SK-N-SH (cell line): ENCODE measurements around the gene RFPL3. TPM values are rescaled to one million over a fixed set of nuclear protein-coding genes. Genes with fewer than 3 reads are reported as not detected.

Source experiments
- CTCF ChIA-PET: fragments of 300-600, 350-600 bp; formaldehyde crosslinking; extraction: SDS; loops from one replicate; lab custom pipeline; 2021; lab: Yijun Ruan, JAX
- POLR2A ChIA-PET: fragments of 350-600 bp; sonication (Branson Sonifier 250); formaldehyde crosslinking; extraction: SDS; loops from one replicate; lab custom pipeline; 2020; ENCODE audit warnings: antibody characterized with exemption, inconsistent platforms; lab: Yijun Ruan, JAX
- DNase-seq: peaks from one replicate; pipeline ENCODE4 v3.0.0; 2012
- H2AFZ ChIP-seq: fragments of 200-600 bp; sonication (generic); 2 replicates; pipeline ENCODE4 v1.8.1; 2016; ENCODE audit warnings: antibody characterized with exemption, mild to moderate bottlenecking, low read depth
- H3F3A ChIP-seq: fragments of 200-600 bp; sonication (generic); replicated peaks from 2 replicates; pipeline ENCODE3; 2016; ENCODE audit warnings: antibody characterized with exemption, mild to moderate bottlenecking; ENCODE audit not compliant: insufficient read depth
- H3K27ac ChIP-seq, 2 experiments: fragments of 200-500 bp in 1 of 2; fragments of 200-600 bp in 1 of 2; sonication (Bioruptor generic) in 1 of 2; sonication (generic), shearing (Covaris generic) in 1 of 2; 2 replicates each; pipeline versions ENCODE4 v1.5.1 to v1.6.1; 2014 to 2016; ENCODE audit warnings: low read depth in 2 of 2, inconsistent platforms in 1 of 2, low read length in 1 of 2, mild to moderate bottlenecking in 1 of 2, mixed read lengths in 1 of 2
- H3K27me3 ChIP-seq: fragments of 200-600 bp; sonication (generic), shearing (Covaris generic); 2 replicates; pipeline ENCODE4 v1.6.1; 2016; ENCODE audit warnings: mixed run types; ENCODE audit not compliant: insufficient read depth
- H3K36me3 ChIP-seq, 2 experiments: fragments of 200-500 bp in 1 of 2; fragments of 200-600 bp in 1 of 2; sonication (Bioruptor generic) in 1 of 2; sonication (generic) in 1 of 2; replicated peaks in 1 of 2; 2 replicates each; pipeline versions ENCODE3 to v1.5.1; 2014 to 2016; ENCODE audit warnings: low read length in 1 of 2, mild to moderate bottlenecking in 1 of 2; ENCODE audit not compliant: insufficient read depth in 2 of 2, control insufficient read depth in 1 of 2
- H3K4me1 ChIP-seq, 2 experiments: fragments of 200-500 bp in 1 of 2; fragments of 200-600 bp in 1 of 2; sonication (Bioruptor generic) in 1 of 2; sonication (generic), shearing (Covaris generic) in 1 of 2; 2 replicates each; pipeline versions ENCODE4 v1.5.1 to v1.6.1; 2014 to 2016; ENCODE audit warnings: low read depth in 1 of 2, low read length in 1 of 2, mixed run types in 1 of 2; ENCODE audit not compliant: insufficient read depth in 2 of 2, control insufficient read depth in 1 of 2
- H3K4me2 ChIP-seq: fragments of 200-600 bp; sonication (generic), shearing (Covaris generic); 2 replicates; pipeline ENCODE4 v1.6.1; 2017; ENCODE audit warnings: mixed run types
- H3K4me3 ChIP-seq, 2 experiments: fragments of 200-500 bp in 1 of 2; fragments of 200-600 bp in 1 of 2; sonication (Bioruptor generic) in 1 of 2; sonication (generic), shearing (Covaris generic) in 1 of 2; 2 replicates each; pipeline versions ENCODE4 v1.5.1 to v1.8.1; 2014 to 2016; ENCODE audit warnings: low read depth in 2 of 2, inconsistent platforms in 1 of 2, low read length in 1 of 2, mild to moderate bottlenecking in 1 of 2, mixed read lengths in 1 of 2, moderate library complexity in 1 of 2
- H3K79me2 ChIP-seq: fragments of 200-600 bp; sonication (generic); 2 replicates; pipeline ENCODE4 v1.8.1; 2017; ENCODE audit warnings: mild to moderate bottlenecking; ENCODE audit not compliant: insufficient read depth
- H3K9ac ChIP-seq: fragments of 200-600 bp; sonication (generic); 2 replicates; pipeline ENCODE4 v1.6.1; 2017; ENCODE audit warnings: mixed run types
- H3K9me2 ChIP-seq: fragments of 200-600 bp; sonication (generic); 2 replicates; pipeline ENCODE4 v1.6.1; 2017; ENCODE audit warnings: mixed run types
- H3K9me3 ChIP-seq: fragments of 200-600 bp; sonication (generic); 2 replicates; pipeline ENCODE4 v1.6.1; 2017; ENCODE audit warnings: mixed run types, mild to moderate bottlenecking, moderate library complexity
- H4K20me1 ChIP-seq: fragments of 200-600 bp; sonication (generic); 2 replicates; pipeline ENCODE4 v1.6.1; 2017; ENCODE audit warnings: mild to moderate bottlenecking, mixed run types; ENCODE audit not compliant: insufficient read depth
- ELF1 ChIP-seq: IDR thresholded peaks from 2 replicates; pipeline ENCODE4 v1.4.0; 2012
- FOXJ3 ChIP-seq: sonication (generic); formaldehyde crosslinking; IDR thresholded peaks from 2 replicates; pipeline ENCODE4 v1.5.1; 2020; ENCODE audit warnings: mild to moderate bottlenecking, missing genetic modification reagents
- FOXM1 ChIP-seq: IDR thresholded peaks from 2 replicates; pipeline ENCODE4 v1.4.0; 2012; ENCODE audit warnings: low read depth, mild to moderate bottlenecking
- IRF3 ChIP-seq: fragments of 150-350 bp; IDR thresholded peaks from 2 replicates; pipeline ENCODE4 v1.6.1; 2016; ENCODE audit warnings: mild to moderate bottlenecking, low read depth, low read length
- MAX ChIP-seq: IDR thresholded peaks from 2 replicates; pipeline ENCODE4 v1.4.0; 2012; ENCODE audit warnings: low read depth
- MEF2A ChIP-seq: IDR thresholded peaks from 2 replicates; pipeline ENCODE4 v1.4.0; 2012; ENCODE audit warnings: low read depth, borderline replicate concordance
- PBX3 ChIP-seq: IDR thresholded peaks from 2 replicates; pipeline ENCODE4; 2012
- RAD21 ChIP-seq: IDR thresholded peaks from 2 replicates; pipeline ENCODE4 v1.6.1; 2012; ENCODE audit warnings: mild to moderate bottlenecking, low read length
- TCF12 ChIP-seq: IDR thresholded peaks from 2 replicates; pipeline ENCODE4 v1.4.0; 2012
- ZBTB33 ChIP-seq: IDR thresholded peaks from 2 replicates; pipeline ENCODE4 v1.4.0; 2012; ENCODE audit warnings: low read depth, borderline replicate concordance
- WGBS: methylation state at CpG from one replicate; pipeline ENCODE4 v1.1.6; 2017; ENCODE audit warnings: low lambda C conversion rate; 5-methylcytosine and 5-hydroxymethylcytosine counted together
- polyA plus RNA-seq, 3 experiments: library from polyadenylated mRNA; depleted of rRNA; stranded (reverse); fragments of >200 nt; gene quantifications; 2 replicates each; pipeline ENCODE4 v1.2.3, GENCODE V29; 2012

RFPL3 gene
- polyA plus RNA-seq, 1 of the 3 experiments (the other 2 are of a cell fraction), result not detected

GRCh38 chr22:32313532-32313931, 44.1 kb upstream of the RFPL3 start:
- Histone ChIP-seq H3F3A (no peaks in the 10 kb centered on the region), H3K4me2 (no peak overlapping the region), H2AFZ (no peak overlapping the region), H3K9me3 (no peaks in the 10 kb centered on the region), H3K9ac (no peak overlapping the region), H3K4me1 (no peaks in the 10 kb centered on the region), H3K27me3 (no peaks in the 10 kb centered on the region), H3K79me2 (no peaks in the 10 kb centered on the region), H3K36me3 (no peaks in the 10 kb centered on the region), H3K27ac (no peak overlapping the region), H3K4me3 (no peak overlapping the region), H4K20me1 (no peaks in the 10 kb centered on the region), H3K9me2 (no peaks in the 10 kb centered on the region)
- TF ChIP-seq MAX, result no peak
- no peak for TF ChIP-seq IRF3
- no peak for TF ChIP-seq FOXJ3
- TF ChIP-seq ZBTB33, result no peak
- TF ChIP-seq FOXM1, result no peak
- no peak for TF ChIP-seq TCF12
- ChIA-PET POLR2A (no interaction called here), CTCF (no interaction called here)
- DNase-seq, result no peak

- Histone ChIP-seq H3K9ac (no peak overlapping the region), H3F3A (no peaks in the 10 kb centered on the region), H3K9me2 (no peaks in the 10 kb centered on the region), H3K4me2 (no peak overlapping the region), H3K27ac (no peak overlapping the region), H3K79me2 (no peaks in the 10 kb centered on the region), H3K36me3 (no peaks in the 10 kb centered on the region), H4K20me1 (no peaks in the 10 kb centered on the region), H3K4me1 (no peaks in the 10 kb centered on the region), H3K27me3 (no peaks in the 10 kb centered on the region), H3K9me3 (no peaks in the 10 kb centered on the region), H3K4me3 (no peak overlapping the region), H2AFZ (no peak overlapping the region)
- ChIA-PET CTCF (no interaction called here), POLR2A (no interaction called here)
- no peak for DNase-seq
- WGBS, result 8% methylated on average over 1 of the region's 1 CpG
- no peak for TF ChIP-seq ZBTB33
- no peak for TF ChIP-seq MEF2A
- no peak for TF ChIP-seq RAD21
- no peak for TF ChIP-seq MAX
- TF ChIP-seq ELF1, result no peak
- no peak for TF ChIP-seq PBX3
Observed at GRCh38 chr22:32317524-32317923, 40.1 kb upstream of the RFPL3 start.
